NCI-H2227 (cell line): Measurements from ENCODE around the gene NFIA.

Experiments used
- DNase-seq: peaks from one replicate; lab custom pipeline; 2025; ENCODE audit not compliant: unreplicated experiment; lab: John Stamatoyannopoulos, UW

NFIA gene

DNA sequence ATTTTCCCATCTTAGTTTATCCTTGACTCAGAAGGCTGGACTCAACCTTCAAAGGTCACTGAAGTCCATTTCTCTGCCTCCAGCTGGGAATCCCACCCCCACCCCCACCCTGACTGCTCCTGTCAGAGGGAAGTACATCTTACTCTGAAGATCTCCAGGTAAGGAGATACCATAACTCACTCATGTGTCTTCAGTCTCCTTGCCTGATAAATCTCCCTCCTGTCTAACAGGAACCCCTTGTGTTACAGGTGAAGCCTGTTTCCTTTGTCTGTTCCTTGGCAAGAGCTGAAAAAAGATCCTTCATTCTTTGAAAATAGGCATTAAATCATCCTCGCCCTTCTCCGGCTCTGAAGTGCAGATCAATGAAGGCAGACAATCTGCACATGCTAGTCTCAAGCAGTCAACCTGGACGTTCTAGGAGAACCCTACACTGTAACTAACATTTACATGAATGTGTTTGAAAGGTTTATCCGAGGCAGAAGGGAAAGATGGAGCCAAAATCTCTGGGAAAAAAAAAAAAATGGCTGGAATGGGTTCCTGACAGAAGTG, 392.0 kb downstream of the NFIA start:
- DNase-seq: no peak

DNA sequence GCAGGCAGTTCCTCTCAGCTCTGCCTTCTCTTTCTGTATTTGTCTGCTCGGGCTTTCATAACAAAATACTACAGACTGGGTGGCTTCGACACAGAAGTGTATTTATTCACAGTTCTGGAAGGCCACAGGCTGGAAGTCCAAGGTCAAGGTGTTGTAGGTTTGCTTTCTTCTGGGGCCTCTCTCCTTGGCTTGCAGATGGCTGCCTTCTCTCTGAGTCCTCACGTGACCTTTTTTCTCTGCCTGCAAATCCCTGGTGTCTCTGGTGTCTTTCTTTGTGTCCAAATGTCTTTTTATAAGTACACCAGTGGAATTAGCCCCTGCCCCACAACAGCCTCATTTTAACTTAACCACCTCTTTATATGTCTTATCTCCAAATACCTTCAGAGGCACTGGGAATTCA, 392.6 kb downstream of the NFIA start:
- DNase-seq: no peak

DNA sequence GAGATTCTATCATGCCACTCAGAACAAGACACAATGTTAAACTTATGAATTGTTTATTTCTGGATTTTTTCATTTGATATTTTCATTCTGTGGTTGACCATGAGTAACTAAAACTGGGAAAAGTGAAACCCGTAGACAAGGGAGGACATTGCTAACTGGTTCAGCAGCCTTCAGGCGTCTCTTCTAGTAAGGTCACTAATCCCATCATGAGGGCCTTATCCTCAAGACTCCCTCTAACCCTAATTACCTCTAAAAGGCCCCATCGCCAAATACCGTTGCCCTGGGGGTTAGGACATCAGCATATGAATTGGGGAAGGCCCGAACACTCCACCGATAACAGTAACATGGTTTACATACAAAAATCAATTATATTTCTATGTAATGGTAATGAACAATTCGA, 394.9 kb downstream of the NFIA start:
- no peak for DNase-seq

DNA sequence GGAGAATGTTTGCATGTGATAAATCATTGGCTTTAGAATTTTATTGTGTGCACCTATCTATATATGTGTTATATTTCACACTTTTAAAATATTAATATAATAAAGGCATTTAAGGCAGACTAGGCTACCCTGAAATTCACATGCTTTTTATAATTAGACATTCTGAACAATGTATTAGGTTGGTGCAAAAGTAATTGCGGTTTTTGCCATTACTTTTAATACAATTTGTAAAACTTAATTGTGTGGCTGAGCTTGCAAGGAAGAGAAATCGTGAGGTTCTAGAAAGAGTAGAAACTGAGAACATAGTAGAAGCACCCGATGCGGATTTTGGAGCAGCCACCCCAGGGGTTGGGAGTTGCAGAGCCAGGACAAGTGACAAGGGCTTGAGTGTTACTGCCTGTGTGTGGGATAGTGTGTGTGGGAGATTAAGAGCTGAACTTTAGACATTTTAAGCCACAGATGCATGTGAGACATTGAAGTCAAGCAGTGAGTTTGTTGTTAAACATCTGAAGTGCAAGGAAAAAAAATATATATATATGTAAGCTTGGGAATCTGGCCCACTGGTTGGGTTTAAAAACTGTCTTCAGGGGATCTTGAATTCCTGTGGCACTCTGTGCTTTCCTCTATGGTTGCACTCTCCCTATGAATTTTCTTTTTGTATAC, 398.0 kb downstream of the NFIA start:
- no peak for DNase-seq

DNA sequence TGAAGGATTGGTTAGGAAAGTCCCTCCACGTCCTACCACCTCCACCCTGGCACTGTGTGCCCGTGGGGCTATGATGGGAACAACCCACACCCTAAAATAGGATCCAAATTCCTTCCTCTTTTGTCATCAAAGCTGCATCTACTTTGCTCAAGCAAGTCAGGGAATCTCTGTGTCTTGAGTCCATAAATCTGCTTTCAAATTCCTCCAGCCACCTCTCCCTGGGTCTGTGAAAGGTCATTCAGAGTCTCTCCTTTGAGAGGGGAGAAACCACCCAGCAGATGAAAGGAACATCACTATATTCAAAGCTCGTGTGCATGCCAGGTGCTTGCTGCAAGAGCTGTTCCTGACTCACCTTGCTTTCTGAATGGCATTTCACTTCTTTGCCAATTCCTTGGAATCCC, 399.0 kb downstream of the NFIA start:
- DNase-seq: no peak

DNA sequence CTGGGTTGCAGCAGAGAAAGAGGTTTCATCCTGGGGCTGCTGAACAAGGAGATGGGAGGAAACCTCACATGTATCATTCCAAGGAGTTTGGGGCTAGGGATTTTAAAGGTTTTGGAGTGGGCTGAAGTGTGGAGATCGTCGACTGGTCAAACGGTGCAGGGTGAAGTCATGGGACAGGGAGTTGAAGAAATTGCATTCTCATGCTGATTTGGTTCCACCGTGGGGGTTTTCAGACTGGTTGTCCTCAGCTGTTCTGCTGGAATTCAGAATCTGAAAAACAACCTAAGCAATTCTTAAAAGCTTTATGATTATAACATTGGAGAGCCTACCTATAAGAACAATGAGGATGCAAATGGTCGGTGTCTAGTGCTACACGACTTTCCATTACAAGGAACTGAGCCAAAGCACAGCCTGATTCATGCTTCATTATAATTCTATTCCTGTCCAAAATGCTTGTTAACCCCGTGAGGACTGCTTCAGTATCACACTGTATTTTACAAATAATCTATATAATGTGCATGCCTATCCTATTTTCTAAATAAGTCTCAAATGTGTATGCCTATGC, 399.9 kb downstream of the NFIA start:
- no peak for DNase-seq

DNA sequence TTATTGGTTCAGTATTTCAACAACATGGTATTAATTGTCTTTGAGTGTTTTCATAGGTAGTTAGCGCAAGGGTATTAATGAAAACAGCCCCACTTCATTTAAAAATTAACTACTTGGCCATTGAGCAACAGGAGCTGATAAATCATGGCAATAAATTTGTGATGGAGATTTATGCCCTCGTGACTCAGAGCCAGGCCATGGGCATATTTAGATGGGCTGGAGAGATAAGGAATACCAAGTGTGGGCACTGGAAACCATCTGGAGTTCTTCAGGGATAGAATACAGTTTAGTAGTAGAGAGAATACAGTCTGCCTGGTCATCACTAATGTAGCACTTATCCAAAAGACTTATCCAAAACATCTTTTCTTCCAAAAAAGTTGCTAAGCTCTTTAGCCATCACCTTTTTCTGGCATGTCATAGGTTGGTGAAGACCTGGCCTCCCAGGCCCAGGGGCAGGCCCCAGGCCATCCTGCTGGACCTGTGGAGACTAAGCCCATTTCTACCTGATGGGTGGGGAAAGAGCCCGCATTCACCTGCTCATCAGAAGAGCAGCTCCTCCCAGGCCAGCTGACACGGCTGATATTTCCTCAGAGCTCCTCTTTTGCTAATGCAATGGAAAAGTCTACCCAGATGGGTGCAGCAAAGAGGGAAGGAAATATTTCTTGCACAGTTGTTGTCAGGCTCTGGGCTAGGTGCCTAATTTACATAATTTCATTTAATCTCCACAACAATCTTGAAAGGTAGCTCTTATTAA, 404.6 kb downstream of the NFIA start:
- no peak for DNase-seq

DNA sequence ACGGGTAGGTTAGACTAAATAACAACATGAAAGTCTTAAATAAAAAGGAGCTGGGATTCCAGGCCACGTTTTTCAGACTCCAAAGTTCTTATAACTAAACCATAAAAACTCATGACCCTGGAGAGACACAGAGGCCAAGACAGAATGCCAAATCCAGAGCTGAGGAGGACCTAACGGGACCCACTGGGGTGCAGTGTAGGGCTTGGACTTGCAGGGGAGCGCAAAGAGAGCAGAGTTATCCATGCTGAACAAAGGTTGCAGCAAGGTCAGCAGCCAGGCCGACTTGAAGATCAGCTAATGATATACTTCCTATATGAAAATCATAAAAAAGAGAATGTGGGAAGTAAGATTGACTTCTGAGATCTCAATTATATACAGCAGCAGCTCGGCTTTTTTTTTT, 405.4 kb downstream of the NFIA start:
- no peak for DNase-seq

DNA sequence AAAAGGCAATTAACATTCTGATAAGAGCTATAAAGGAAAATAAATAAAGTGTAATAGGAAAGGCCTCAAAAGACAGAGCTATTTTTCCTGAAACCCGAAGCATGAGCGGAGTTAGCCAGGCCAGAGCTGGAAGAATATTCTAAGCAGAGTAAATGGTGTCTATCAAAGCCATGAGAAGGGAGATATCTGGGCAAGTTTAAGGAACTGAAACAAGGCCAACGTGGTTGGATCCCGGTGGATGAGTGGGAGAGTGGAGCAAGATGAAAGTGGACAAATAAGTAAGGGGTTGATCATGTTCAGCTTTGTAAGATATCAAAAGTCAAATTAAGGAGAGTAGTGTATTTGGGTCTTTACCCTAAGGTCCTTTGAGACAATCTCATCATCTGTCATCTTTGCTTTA, 408.6 kb downstream of the NFIA start:
- no peak for DNase-seq

DNA sequence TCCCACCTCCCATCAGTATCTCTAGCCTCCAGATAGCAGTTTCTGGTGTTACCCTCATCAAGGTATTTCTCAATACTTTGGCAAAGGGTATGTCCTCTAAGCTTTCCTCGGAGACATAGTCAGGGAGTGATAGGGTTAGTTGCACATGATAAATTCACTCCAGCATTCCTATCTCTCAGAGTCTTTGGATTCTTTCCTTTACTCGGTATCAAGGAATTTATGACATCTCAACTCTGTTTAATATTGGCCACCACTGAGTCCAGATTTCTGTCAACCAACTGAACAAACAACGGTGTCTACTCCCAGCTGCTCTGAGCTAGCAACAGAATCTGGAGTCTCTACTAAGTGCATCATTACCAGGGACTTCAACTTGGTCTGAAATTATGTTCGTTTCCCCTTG, 409.1 kb downstream of the NFIA start:
- DNase-seq: no peak

DNA sequence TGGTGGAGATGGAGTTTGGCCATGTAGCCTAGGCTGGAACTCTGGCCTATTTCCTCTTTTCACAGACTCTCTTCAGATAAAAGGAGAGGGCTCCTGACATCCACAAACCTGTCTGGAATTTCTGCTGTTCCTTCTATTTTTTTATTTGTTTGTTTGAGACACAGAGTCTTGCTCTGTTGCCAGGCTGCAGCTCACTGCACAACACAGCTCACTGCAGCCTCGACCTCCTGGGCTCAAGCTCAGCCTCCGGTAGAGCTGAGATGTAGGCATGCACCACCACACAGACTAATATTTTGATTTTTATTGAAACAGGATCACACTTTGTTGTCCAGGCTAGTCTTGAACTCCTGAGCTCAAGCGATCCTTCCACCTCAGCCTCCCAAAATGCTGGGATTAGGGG, 411.6 kb downstream of the NFIA start:
- no peak for DNase-seq

DNA sequence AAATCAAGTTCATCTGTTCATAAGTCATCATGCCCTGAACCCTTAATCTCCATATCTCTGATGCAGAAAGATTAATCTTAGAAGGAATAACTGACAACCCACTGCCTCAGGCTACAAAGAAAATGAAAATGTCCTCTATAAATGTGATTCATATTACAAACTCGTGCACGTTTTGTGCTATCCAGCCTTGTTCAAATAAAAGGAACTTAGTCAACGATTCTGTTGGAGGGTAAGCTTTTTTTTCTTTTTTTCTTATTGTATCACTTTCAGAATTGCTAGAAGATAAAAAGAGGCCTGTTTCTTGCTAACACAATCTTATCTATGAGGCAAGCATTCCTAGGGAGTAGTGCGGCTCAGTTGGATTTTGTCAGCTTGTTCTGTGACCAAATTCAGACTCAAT, 414.1 kb downstream of the NFIA start:
- DNase-seq: no peak

DNA sequence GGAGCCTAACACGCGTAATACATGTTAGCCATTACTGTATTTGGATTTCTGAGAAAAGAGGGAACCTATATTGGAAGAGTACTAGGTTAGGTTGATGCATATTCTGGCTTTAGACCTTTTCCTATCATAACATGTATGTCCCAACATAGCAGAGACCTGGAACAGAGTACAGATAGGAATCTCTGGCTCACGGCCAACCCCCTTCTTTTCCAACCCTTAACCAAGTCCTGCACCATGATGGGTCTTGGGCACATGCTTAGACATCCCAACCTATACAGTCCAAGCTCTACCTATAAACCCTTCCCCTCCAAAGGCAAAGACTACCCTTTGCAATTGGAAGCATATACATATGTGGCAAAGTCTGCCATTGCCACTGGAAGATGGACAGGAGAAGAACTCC, 414.7 kb downstream of the NFIA start:
- DNase-seq: no peak

DNA sequence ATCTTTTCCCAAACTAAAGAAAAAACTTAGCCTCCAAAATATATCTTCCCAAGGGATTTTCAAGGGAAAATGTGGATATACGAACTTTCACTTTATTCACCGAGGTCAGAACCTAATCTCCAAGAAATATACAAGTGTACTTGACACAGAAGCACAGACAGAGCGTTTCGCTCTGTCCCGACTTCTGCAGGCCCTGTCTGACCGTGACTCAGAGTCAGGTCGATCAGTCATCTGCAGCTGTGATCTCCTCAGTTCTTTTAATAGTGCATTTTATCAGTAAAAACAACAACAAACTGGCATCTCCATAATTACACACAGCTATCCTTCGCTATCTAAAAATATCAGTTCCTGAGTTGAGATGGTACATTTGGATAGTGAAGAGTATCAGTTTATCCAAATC, 416.0 kb downstream of the NFIA start:
- no peak for DNase-seq

DNA sequence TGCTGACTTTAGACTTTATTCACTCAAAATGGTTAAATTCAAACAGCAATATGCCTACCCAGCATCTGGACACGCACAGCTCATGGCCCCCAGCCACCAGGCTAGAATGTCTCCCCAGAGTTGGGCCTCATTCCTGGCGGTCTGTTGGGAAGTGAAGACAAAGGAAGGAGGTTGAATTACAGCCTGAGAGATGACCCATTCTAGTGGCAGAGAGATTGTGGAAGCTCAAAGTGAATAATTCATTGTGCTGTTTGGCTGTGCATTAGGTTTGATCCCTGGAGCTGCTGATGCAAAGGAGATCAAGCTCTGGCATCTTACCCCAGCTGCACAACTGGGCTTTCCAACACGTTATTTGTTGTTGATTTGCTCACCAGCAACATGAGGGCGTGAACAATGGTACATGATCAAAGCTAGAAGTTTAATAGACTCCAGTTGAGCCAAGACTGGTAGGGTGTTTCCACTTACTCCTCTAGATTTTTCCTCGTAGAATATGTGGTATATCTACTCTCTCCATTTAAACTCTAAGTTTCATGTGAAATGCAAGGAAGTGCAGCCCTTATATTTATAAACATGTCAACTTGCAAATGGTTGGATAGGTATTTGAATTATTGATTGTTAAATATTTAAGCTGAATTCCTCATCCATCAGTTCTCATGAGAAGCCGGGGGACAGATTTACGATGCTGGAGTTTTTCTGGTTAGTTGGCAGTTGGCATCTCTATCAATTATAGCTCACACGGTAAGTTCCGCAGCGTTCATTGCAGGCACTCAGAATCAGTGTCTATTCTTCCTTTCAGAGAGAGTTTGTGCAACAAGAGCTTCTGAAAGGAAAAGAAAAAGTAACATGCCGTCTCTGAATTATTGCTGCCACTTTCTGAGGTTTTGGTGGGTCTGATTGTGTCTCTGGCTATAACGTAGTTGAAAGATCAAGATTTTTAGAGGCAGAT, 419.9 kb downstream of the NFIA start:
- DNase-seq: no peak

DNA sequence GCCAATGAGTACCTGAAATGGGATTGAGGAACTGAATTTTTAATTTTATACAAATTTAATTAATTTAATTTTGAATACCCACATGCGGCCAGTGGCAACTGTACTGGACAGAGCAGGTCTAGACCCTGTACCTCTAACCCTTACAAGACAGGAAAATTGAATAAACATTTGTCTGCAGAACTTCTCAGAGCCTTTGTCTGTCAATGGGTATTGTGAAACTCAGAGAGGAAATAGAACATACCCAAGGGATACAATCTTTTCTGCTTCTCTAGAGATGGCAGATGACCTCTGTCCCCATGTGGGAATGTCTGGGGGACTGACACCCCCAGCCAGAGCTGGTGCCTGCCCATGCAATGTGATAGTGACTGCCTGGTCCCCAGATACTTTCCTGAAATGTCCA, 421.9 kb downstream of the NFIA start:
- no peak for DNase-seq

DNA sequence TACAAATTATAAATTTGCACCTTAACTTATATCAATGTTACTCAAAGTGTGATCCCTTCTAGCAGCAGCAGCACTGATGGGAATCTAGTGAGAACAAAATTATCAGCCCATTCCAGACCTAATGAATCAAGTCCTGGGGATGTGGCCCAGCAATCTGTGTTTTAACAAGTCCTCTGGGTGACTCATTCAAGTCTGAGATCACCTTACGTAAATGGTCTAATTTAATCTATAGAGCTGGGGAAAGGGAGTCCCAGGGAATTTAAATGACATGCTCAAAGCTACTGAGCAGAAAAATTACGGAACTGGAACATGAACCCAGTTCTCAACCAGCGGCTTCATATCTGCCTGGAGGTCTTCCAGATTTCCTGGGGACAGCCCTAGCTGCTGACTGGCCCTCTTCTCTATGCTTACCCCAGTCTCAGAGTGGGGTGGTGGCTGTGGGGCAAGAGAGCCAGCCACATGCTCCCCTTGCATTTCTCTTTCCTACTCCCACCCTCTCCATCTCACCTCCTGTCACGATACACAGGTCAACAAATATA, 422.6 kb downstream of the NFIA start:
- DNase-seq: no peak

DNA sequence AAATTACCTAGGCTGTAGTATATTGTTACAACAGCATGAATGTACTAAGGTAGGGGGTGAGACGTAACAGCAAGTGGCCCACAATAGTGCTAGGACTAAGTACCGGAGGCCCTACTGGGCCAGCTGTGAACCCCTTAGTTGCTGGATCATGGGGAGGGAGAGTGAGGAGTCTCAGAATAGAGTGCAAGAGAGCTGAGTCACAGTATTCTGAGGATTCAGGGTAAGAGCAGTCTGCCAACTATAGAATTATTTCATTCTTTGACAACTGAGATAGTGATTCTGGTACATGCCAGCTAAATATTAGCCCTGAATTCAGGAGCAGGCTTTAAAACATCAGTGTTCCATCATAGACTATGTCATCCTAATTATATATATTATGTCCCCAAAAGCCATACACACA, 423.9 kb downstream of the NFIA start:
- DNase-seq: no peak

DNA sequence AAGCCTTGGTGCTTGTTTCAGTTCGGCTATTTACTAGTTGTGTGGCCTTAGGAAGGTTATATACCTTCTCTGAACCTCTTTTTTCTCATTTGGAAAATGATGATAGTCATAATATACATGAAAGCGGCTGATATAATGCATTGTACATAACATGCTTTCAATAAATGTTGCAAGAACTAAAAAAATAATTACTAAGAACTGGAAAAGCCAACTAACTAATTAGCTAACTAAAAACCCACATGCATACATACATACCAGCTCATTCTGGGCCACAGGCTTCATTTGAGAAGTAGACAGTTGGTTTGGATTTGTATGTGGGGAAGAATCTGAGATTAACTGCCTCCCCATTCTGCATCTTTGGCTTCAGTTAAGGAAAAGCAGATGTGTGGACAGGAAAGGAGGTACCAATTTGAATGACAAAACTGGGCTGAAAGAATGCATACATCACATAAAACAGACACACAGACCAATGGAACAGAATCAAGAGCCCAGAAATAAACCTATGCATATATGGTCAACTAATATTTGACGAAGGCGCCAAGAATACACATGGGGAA, 424.7 kb downstream of the NFIA start:
- no peak for DNase-seq
